ENCODE data around the gene GFRA4.

GFRA4 gene

GRCh38 chr20:3658716-3659491, 4.3 kb downstream of the GFRA4 start:
- no peak overlapping the region for H3K9ac ChIP-seq (ENCODE audit: low read length)
- H3K27me3 ChIP-seq (replicated peaks; ENCODE audit: insufficient read depth, low read length) = peaks cover 17% of the 10 kb centered on the region
- peaks cover 13% of the 10 kb centered on the region for H3K4me1 ChIP-seq (ENCODE audit: low read length)
- no peaks in the 10 kb centered on the region for H3K9me3 ChIP-seq (replicated peaks; ENCODE audit: insufficient read depth, low read length)
- H3K36me3 ChIP-seq (replicated peaks; ENCODE audit: insufficient read depth, low read length) = no peaks in the 10 kb centered on the region
- no peaks in the 10 kb centered on the region for H4K20me1 ChIP-seq (ENCODE audit: insufficient read depth, low read length)
- peak; percentile 38 for DNase-seq
- H3K9me2 ChIP-seq (replicated peaks; ENCODE audit: insufficient read depth, low read length) = no peaks in the 10 kb centered on the region
- peak overlapping the region; percentile 22; the same call in 1 of the 2 replicates for H3K4me2 ChIP-seq (ENCODE audit: low read depth, low read length)
- no peak overlapping the region for H3K4me3 ChIP-seq (ENCODE audit: low read length)
- H2AFZ ChIP-seq (ENCODE audit: low read length) = peak overlapping the region; percentile 33
- no peaks in the 10 kb centered on the region for H3K79me2 ChIP-seq (ENCODE audit: low read length)
- TF ChIP-seq, protein P1, sequence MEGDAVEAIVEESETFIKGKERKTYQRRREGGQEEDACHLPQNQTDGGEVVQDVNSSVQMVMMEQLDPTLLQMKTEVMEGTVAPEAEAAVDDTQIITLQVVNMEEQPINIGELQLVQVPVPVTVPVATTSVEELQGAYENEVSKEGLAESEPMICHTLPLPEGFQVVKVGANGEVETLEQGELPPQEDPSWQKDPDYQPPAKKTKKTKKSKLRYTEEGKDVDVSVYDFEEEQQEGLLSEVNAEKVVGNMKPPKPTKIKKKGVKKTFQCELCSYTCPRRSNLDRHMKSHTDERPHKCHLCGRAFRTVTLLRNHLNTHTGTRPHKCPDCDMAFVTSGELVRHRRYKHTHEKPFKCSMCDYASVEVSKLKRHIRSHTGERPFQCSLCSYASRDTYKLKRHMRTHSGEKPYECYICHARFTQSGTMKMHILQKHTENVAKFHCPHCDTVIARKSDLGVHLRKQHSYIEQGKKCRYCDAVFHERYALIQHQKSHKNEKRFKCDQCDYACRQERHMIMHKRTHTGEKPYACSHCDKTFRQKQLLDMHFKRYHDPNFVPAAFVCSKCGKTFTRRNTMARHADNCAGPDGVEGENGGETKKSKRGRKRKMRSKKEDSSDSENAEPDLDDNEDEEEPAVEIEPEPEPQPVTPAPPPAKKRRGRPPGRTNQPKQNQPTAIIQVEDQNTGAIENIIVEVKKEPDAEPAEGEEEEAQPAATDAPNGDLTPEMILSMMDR (IDR thresholded peaks at IDR 0.05; ENCODE audit: low read length) = no peak
- TF ChIP-seq EZH2 (optimal IDR thresholded peaks at IDR 0.05; ENCODE audit: low read depth, low read length) (no peak), EZH2phosphoT487 (IDR thresholded peaks at IDR 0.05; ENCODE audit: low read length) (no peak)
- H3F3A ChIP-seq (ENCODE audit: insufficient read depth, low read length) = no peaks in the 10 kb centered on the region
- H3K27ac ChIP-seq (ENCODE audit: low read length) = no peak overlapping the region; the same call in 1 of the 2 replicates

GRCh38 chr20:3658019-3658715, 5.0 kb downstream of the GFRA4 start:
- H3K27me3 ChIP-seq (replicated peaks; ENCODE audit: insufficient read depth, low read length) = peaks cover 16% of the 10 kb centered on the region
- H3K4me1 ChIP-seq (ENCODE audit: low read length) = peaks cover 20% of the 10 kb centered on the region
- H3K79me2 ChIP-seq (ENCODE audit: low read length) = no peaks in the 10 kb centered on the region
- H3K9me2 ChIP-seq (replicated peaks; ENCODE audit: insufficient read depth, low read length) = no peaks in the 10 kb centered on the region
- peak overlapping the region; percentile 33; the same call in 1 of the 2 replicates for H2AFZ ChIP-seq (ENCODE audit: low read length)
- no peaks in the 10 kb centered on the region for H3K36me3 ChIP-seq (replicated peaks; ENCODE audit: insufficient read depth, low read length)
- no peak overlapping the region for H3K4me2 ChIP-seq (ENCODE audit: low read depth, low read length)
- peaks cover 4% of the 10 kb centered on the region; the same call in 1 of the 2 replicates for H3F3A ChIP-seq (ENCODE audit: insufficient read depth, low read length)
- TF ChIP-seq EZH2phosphoT487 (IDR thresholded peaks at IDR 0.05; ENCODE audit: low read length) (no peak), EZH2 (optimal IDR thresholded peaks at IDR 0.05; ENCODE audit: low read depth, low read length) (no peak)
- TF ChIP-seq, protein P1 (IDR thresholded peaks at IDR 0.05; ENCODE audit: low read length) = no peak
- no peak for DNase-seq
- no peak overlapping the region for H3K9ac ChIP-seq (ENCODE audit: low read length)
- H3K27ac ChIP-seq (ENCODE audit: low read length) = no peak overlapping the region
- H3K9me3 ChIP-seq (replicated peaks; ENCODE audit: insufficient read depth, low read length) = no peaks in the 10 kb centered on the region
- H4K20me1 ChIP-seq (ENCODE audit: insufficient read depth, low read length) = no peaks in the 10 kb centered on the region
- H3K4me3 ChIP-seq (ENCODE audit: low read length) = no peak overlapping the region

DNA sequence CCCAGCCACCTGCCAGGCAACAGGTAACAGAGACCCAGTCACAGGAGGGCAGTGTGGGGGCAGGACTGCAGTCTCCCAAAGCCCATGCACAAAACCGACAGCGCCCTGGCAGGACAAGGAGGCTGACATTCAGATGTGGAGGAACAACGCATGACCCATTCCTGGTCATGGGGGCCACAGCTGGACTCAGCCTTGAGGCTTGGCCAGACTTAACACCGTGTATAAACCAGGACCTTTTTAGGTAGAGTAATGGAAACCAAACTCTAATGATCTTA, 8.1 kb downstream of the GFRA4 start:
- Histone ChIP-seq H3K4me2 (ENCODE audit: low read depth, low read length) (no peak overlapping the region), H3K79me2 (ENCODE audit: low read length) (no peaks in the 10 kb centered on the region), H4K20me1 (ENCODE audit: insufficient read depth, low read length) (no peaks in the 10 kb centered on the region), H3K9me3 (replicated peaks; ENCODE audit: insufficient read depth, low read length) (no peaks in the 10 kb centered on the region), H3K4me1 (ENCODE audit: low read length) (peaks cover 46% of the 10 kb centered on the region), H2AFZ (ENCODE audit: low read length) (no peak overlapping the region), H3F3A (ENCODE audit: insufficient read depth, low read length) (peaks cover 21% of the 10 kb centered on the region), H3K36me3 (replicated peaks; ENCODE audit: insufficient read depth, low read length) (no peaks in the 10 kb centered on the region), H3K4me3 (ENCODE audit: low read length) (no peak overlapping the region), H3K9ac (ENCODE audit: low read length) (no peak overlapping the region), H3K27me3 (replicated peaks; ENCODE audit: insufficient read depth, low read length) (no peaks in the 10 kb centered on the region), H3K27ac (ENCODE audit: low read length) (no peak overlapping the region), H3K9me2 (replicated peaks; ENCODE audit: insufficient read depth, low read length) (no peaks in the 10 kb centered on the region)
- no peak for DNase-seq
- TF ChIP-seq EZH2phosphoT487 (IDR thresholded peaks at IDR 0.05; ENCODE audit: low read length) = no peak
- no peak for TF ChIP-seq EZH2 (optimal IDR thresholded peaks at IDR 0.05; ENCODE audit: low read depth, low read length)
- TF ChIP-seq, protein P1 (IDR thresholded peaks at IDR 0.05; ENCODE audit: low read length) = no peak

Data from MM.1S (cell line).